ENCODE data around the gene ANKHD1. TPM values are rescaled to one million over a fixed set of nuclear protein-coding genes. Genes with fewer than 3 reads are reported as not detected.

The ANKHD1 gene
- polyA plus RNA-seq, 1 donor, result 131 TPM

- no peaks in the 10 kb centered on the region for H3K9me3 ChIP-seq (ENCODE audit: control insufficient read depth, low read depth, low read length)
- H3K4me1 ChIP-seq (ENCODE audit: control insufficient read depth, insufficient read depth, low read length), result no peaks in the 10 kb centered on the region
- no peak overlapping the region for H3K4me3 ChIP-seq (ENCODE audit: low read length)
- no peaks in the 10 kb centered on the region for H3K27me3 ChIP-seq (ENCODE audit: control insufficient read depth, insufficient read depth, low read length)
- no peaks in the 10 kb centered on the region for H3K36me3 ChIP-seq (ENCODE audit: control insufficient read depth, insufficient read depth, low read length)
- no CpG with 5 or more reads among the region's 3 CpGs for WGBS (ENCODE audit: insufficient coverage, low lambda C conversion rate)
- no peak overlapping the region for H3K27ac ChIP-seq (ENCODE audit: low read length)
- no peak for DNase-seq
Observed at GRCh38 chr5:140371356-140372151, 30.1 kb upstream of the ANKHD1 start.

- H3K27ac ChIP-seq (ENCODE audit: low read length), result no peak overlapping the region
- DNase-seq, result peak; percentile 53 to 61
- no peak overlapping the region for H3K4me3 ChIP-seq (ENCODE audit: low read length)
- no peaks in the 10 kb centered on the region for H3K4me1 ChIP-seq (ENCODE audit: control insufficient read depth, insufficient read depth, low read length)
- H3K9me3 ChIP-seq (ENCODE audit: control insufficient read depth, low read depth, low read length), result no peaks in the 10 kb centered on the region
- WGBS (ENCODE audit: insufficient coverage, low lambda C conversion rate), result no CpG with 5 or more reads among the region's 2 CpGs
- no peaks in the 10 kb centered on the region for H3K27me3 ChIP-seq (ENCODE audit: control insufficient read depth, insufficient read depth, low read length)
- no peaks in the 10 kb centered on the region for H3K36me3 ChIP-seq (ENCODE audit: control insufficient read depth, insufficient read depth, low read length)
Observed at GRCh38 chr5:140372971-140373487, 28.6 kb upstream of the ANKHD1 start.

DNA sequence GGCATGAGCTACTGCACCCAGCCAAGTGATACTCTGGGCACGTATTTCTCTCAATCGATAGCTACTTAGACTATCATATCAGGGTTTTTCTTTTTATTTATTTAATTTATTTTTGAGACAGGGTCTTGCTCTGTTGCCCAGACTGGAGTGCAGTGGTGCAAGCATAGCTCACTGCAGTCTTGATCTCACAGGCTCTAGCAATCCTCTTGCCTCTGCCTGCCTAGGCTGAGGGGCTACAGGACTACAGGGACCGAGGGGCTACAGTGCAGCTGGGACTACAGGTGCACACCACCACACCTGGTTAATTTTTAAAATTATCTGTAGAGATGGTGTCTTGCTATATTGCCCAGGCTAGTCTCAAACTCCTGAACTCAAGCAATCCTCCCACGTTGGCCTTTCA, 20.3 kb upstream of the ANKHD1 start:
- DNase-seq, result no peak
- 93% methylated on average over 3 of the region's 4 CpGs for WGBS (ENCODE audit: insufficient coverage, low lambda C conversion rate)
- Histone ChIP-seq H3K9me3 (ENCODE audit: control insufficient read depth, low read depth, low read length) (no peaks in the 10 kb centered on the region), H3K4me3 (ENCODE audit: low read length) (no peak overlapping the region), H3K36me3 (ENCODE audit: control insufficient read depth, insufficient read depth, low read length) (no peaks in the 10 kb centered on the region), H3K27ac (ENCODE audit: low read length) (no peak overlapping the region), H3K4me1 (ENCODE audit: control insufficient read depth, insufficient read depth, low read length) (no peaks in the 10 kb centered on the region), H3K27me3 (ENCODE audit: control insufficient read depth, insufficient read depth, low read length) (no peaks in the 10 kb centered on the region)

DNA sequence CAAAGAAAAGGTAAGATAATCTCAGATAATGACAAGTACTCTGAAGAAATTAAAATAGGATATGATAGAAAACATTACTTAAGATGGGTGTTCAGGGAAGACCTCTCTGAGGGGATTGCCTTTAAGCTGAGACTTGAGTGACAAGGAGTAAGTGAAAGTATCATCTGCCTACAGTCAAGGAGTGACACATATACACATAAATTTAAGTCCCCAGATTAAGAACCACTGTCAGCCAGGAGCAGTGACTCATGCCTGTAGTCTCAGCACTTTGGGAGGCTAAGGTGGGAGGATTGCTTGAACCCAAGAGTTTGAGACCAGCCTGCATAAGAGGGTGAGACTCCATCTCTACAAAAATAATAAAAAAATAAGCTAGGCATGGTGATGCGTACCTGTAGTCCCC, 19.7 kb upstream of the ANKHD1 start:
- H3K9me3 ChIP-seq (ENCODE audit: control insufficient read depth, low read depth, low read length), result no peaks in the 10 kb centered on the region
- H3K36me3 ChIP-seq (ENCODE audit: control insufficient read depth, insufficient read depth, low read length), result no peaks in the 10 kb centered on the region
- H3K27me3 ChIP-seq (ENCODE audit: control insufficient read depth, insufficient read depth, low read length), result no peaks in the 10 kb centered on the region
- no peak overlapping the region for H3K27ac ChIP-seq (ENCODE audit: low read length)
- no peaks in the 10 kb centered on the region for H3K4me1 ChIP-seq (ENCODE audit: control insufficient read depth, insufficient read depth, low read length)
- DNase-seq, result no peak
- WGBS (ENCODE audit: insufficient coverage, low lambda C conversion rate), result no CpG with 5 or more reads among the region's 1 CpG
- H3K4me3 ChIP-seq (ENCODE audit: low read length), result no peak overlapping the region

- DNase-seq, result no peak
- no peaks in the 10 kb centered on the region for H3K9me3 ChIP-seq (ENCODE audit: control insufficient read depth, low read depth, low read length)
- H3K27me3 ChIP-seq (ENCODE audit: control insufficient read depth, insufficient read depth, low read length), result no peaks in the 10 kb centered on the region
- H3K27ac ChIP-seq (ENCODE audit: low read length), result no peak overlapping the region
- no peaks in the 10 kb centered on the region for H3K4me1 ChIP-seq (ENCODE audit: control insufficient read depth, insufficient read depth, low read length)
- H3K36me3 ChIP-seq (ENCODE audit: control insufficient read depth, insufficient read depth, low read length), result no peaks in the 10 kb centered on the region
- H3K4me3 ChIP-seq (ENCODE audit: low read length), result no peak overlapping the region
Observed at GRCh38 chr5:140382866-140383265, 18.8 kb upstream of the ANKHD1 start.

- Histone ChIP-seq H3K4me3 (ENCODE audit: low read length) (no peak overlapping the region), H3K4me1 (ENCODE audit: control insufficient read depth, insufficient read depth, low read length) (no peaks in the 10 kb centered on the region), H3K27ac (ENCODE audit: low read length) (peak overlapping the region; percentile 26), H3K27me3 (ENCODE audit: control insufficient read depth, insufficient read depth, low read length) (no peaks in the 10 kb centered on the region), H3K9me3 (ENCODE audit: control insufficient read depth, low read depth, low read length) (no peaks in the 10 kb centered on the region), H3K36me3 (ENCODE audit: control insufficient read depth, insufficient read depth, low read length) (no peaks in the 10 kb centered on the region)
- WGBS (ENCODE audit: insufficient coverage, low lambda C conversion rate), result no CpG with 5 or more reads among the region's 2 CpGs
- peak; percentile 36 to 74 for DNase-seq
Observed at GRCh38 chr5:140383300-140383699, 18.3 kb upstream of the ANKHD1 start.

GRCh38 chr5:140388052-140388451, 13.6 kb upstream of the ANKHD1 start:
- H3K4me3 ChIP-seq (ENCODE audit: low read length), result no peak overlapping the region
- no peaks in the 10 kb centered on the region for H3K9me3 ChIP-seq (ENCODE audit: control insufficient read depth, low read depth, low read length)
- H3K27me3 ChIP-seq (ENCODE audit: control insufficient read depth, insufficient read depth, low read length), result no peaks in the 10 kb centered on the region
- 80% methylated on average over 1 of the region's 2 CpGs for WGBS (ENCODE audit: insufficient coverage, low lambda C conversion rate)
- DNase-seq, result no peak
- no peaks in the 10 kb centered on the region for H3K4me1 ChIP-seq (ENCODE audit: control insufficient read depth, insufficient read depth, low read length)
- no peaks in the 10 kb centered on the region for H3K36me3 ChIP-seq (ENCODE audit: control insufficient read depth, insufficient read depth, low read length)
- no peak overlapping the region for H3K27ac ChIP-seq (ENCODE audit: low read length)

DNA sequence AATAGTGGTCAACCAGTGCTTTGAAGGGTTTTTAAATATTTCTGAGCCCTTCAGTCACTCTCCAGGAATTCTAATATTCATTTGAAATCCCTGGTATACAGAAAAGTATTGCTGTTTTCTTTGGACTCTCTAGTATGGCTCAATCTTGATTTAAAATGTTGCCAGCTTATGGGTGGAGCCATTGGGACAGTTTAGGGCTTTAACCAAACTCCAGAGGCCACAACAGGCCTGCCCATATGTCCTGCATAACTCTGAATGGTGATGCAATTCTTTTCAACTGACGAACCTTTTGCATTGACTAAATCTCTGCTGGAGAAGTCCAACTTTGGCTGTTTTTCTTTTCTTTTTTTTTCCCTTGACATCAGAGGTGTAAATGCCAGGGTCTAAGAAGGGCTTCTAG, 10.3 kb upstream of the ANKHD1 start:
- no peak overlapping the region for H3K27ac ChIP-seq (ENCODE audit: low read length)
- no peaks in the 10 kb centered on the region for H3K4me1 ChIP-seq (ENCODE audit: control insufficient read depth, insufficient read depth, low read length)
- H3K9me3 ChIP-seq (ENCODE audit: control insufficient read depth, low read depth, low read length), result no peaks in the 10 kb centered on the region
- no peaks in the 10 kb centered on the region for H3K36me3 ChIP-seq (ENCODE audit: control insufficient read depth, insufficient read depth, low read length)
- no peak overlapping the region for H3K4me3 ChIP-seq (ENCODE audit: low read length)
- WGBS (ENCODE audit: insufficient coverage, low lambda C conversion rate), result 86% methylated on average over 1 of the region's 1 CpG
- DNase-seq, result no peak
- H3K27me3 ChIP-seq (ENCODE audit: control insufficient read depth, insufficient read depth, low read length), result no peaks in the 10 kb centered on the region

DNA sequence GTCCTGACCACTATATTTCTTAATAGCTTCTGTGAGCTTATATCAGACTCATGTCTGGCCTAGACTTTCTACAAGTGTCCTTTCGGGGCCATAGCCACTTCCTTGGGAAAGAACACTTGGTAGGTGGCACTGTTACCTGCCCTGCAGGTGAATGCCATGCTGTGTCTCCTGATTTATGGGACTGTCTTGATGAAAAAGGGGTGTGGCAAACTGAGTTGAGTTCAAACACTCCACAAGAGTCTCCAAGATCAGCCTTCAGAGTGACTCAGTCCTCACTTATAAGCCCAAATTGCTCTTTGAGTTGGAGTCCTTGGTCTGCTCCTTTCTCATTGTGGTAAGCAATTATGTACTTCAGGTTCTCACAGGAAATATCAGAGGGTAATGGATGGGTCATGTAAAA, 9.9 kb upstream of the ANKHD1 start:
- Histone ChIP-seq H3K4me1 (ENCODE audit: control insufficient read depth, insufficient read depth, low read length) (no peaks in the 10 kb centered on the region), H3K36me3 (ENCODE audit: control insufficient read depth, insufficient read depth, low read length) (no peaks in the 10 kb centered on the region), H3K9me3 (ENCODE audit: control insufficient read depth, low read depth, low read length) (no peaks in the 10 kb centered on the region), H3K27ac (ENCODE audit: low read length) (no peak overlapping the region), H3K4me3 (ENCODE audit: low read length) (no peak overlapping the region), H3K27me3 (ENCODE audit: control insufficient read depth, insufficient read depth, low read length) (no peaks in the 10 kb centered on the region)
- WGBS (ENCODE audit: insufficient coverage, low lambda C conversion rate), result no CpG with 5 or more reads among the region's 1 CpG
- DNase-seq, result no peak

DNA sequence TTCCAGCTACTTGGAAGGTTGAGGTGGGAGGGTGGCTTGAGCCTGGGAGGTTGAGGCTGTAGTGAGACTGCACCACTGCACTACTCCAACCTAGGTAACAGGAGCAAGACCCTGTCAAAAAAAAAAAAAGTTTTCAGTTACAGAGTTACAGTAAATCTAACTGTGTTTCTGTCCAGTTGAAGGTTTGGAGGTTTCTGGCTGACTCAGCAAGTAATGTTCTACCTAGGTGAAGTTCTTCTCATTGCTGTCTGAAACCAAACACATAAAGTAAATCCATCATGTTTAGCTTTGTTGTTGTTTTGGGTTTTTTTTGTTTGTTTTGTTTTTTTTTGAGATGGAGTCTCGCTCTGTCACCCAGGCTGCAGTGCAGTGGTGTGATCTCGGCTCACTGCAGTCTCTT, 7.9 kb upstream of the ANKHD1 start:
- no peaks in the 10 kb centered on the region for H3K36me3 ChIP-seq (ENCODE audit: control insufficient read depth, insufficient read depth, low read length)
- no peak overlapping the region for H3K27ac ChIP-seq (ENCODE audit: low read length)
- DNase-seq, result no peak
- no CpG with 5 or more reads among the region's 2 CpGs for WGBS (ENCODE audit: insufficient coverage, low lambda C conversion rate)
- H3K9me3 ChIP-seq (ENCODE audit: control insufficient read depth, low read depth, low read length), result no peaks in the 10 kb centered on the region
- H3K27me3 ChIP-seq (ENCODE audit: control insufficient read depth, insufficient read depth, low read length), result no peaks in the 10 kb centered on the region
- H3K4me1 ChIP-seq (ENCODE audit: control insufficient read depth, insufficient read depth, low read length), result no peaks in the 10 kb centered on the region
- H3K4me3 ChIP-seq (ENCODE audit: low read length), result no peak overlapping the region

- Histone ChIP-seq H3K4me1 (ENCODE audit: control insufficient read depth, insufficient read depth, low read length) (no peaks in the 10 kb centered on the region), H3K27me3 (ENCODE audit: control insufficient read depth, insufficient read depth, low read length) (no peaks in the 10 kb centered on the region), H3K27ac (ENCODE audit: low read length) (no peak overlapping the region), H3K4me3 (ENCODE audit: low read length) (no peak overlapping the region), H3K9me3 (ENCODE audit: control insufficient read depth, low read depth, low read length) (no peaks in the 10 kb centered on the region), H3K36me3 (ENCODE audit: control insufficient read depth, insufficient read depth, low read length) (no peaks in the 10 kb centered on the region)
- no peak for DNase-seq
Observed at GRCh38 chr5:140398379-140398811, 3.2 kb upstream of the ANKHD1 start.

Data from large intestine (tissue), 3 donors.